Stimulated activated CD4-positive, alpha-beta T cell treated with anti-CD3 and anti-CD28 coated beads, Interleukin-12 subunit alpha, Interleukin-12 subunit beta, amount 100 ng/mL, for 4 hours (primary cell): Measurements from ENCODE around the gene MED17.
"Not testable (repeated sequence)": the region's sequence is repeated elsewhere in the genome, so short reads cannot be mapped to it uniquely, and the experiment has no call there.

Experiments
- DNase-seq: peaks from one replicate; pipeline ENCODE4 v3.0.0-alpha.2; 2020

The MED17 gene

GRCh38 chr11:93757924-93758865 lies 25.9 kb upstream of the MED17 start:
- DNase-seq, result no peak

- not testable (repeated sequence) for DNase-seq
Observed at GRCh38 chr11:93759123-93759522, 25.0 kb upstream of the MED17 start.

- DNase-seq, result no peak
Observed at GRCh38 chr11:93761910-93762309, 22.2 kb upstream of the MED17 start.

GRCh38 chr11:93765551-93765950 lies 18.5 kb upstream of the MED17 start:
- no peak for DNase-seq

- no peak for DNase-seq
Observed at GRCh38 chr11:93766504-93766903, 17.6 kb upstream of the MED17 start.

- DNase-seq, result no peak
Observed at GRCh38 chr11:93767018-93767417, 17.1 kb upstream of the MED17 start.

GRCh38 chr11:93770160-93770559 lies 13.9 kb upstream of the MED17 start:
- no peak for DNase-seq

GRCh38 chr11:93772123-93772522 lies 12.0 kb upstream of the MED17 start:
- no peak for DNase-seq

GRCh38 chr11:93773045-93773477 lies 11.0 kb upstream of the MED17 start:
- DNase-seq, result no peak

GRCh38 chr11:93773601-93774200 lies 10.4 kb upstream of the MED17 start:
- DNase-seq, result no peak

GRCh38 chr11:93774560-93774959 lies 9.5 kb upstream of the MED17 start:
- DNase-seq, result not testable (repeated sequence)

GRCh38 chr11:93775289-93775688 lies 8.8 kb upstream of the MED17 start:
- DNase-seq, result no peak

- DNase-seq, result no peak
Observed at GRCh38 chr11:93783362-93783761, 720 bp upstream of the MED17 start.

- DNase-seq, result no peak
Observed at GRCh38 chr11:93783765-93784144, 327 bp upstream of the MED17 start.

GRCh38 chr11:93784935-93785360 lies 866 bp downstream of the MED17 start:
- DNase-seq, result no peak

GRCh38 chr11:93791493-93791892 lies 7.4 kb downstream of the MED17 start:
- DNase-seq, result no peak

GRCh38 chr11:93796441-93797231 lies 12.6 kb downstream of the MED17 start:
- DNase-seq, result no peak

GRCh38 chr11:93801366-93801765 lies 17.3 kb downstream of the MED17 start:
- DNase-seq, result no peak

GRCh38 chr11:93804879-93805278 lies 20.8 kb downstream of the MED17 start:
- DNase-seq, result no peak

- DNase-seq, result no peak
Observed at GRCh38 chr11:93807980-93808379, 23.9 kb downstream of the MED17 start.

- DNase-seq, result no peak
Observed at GRCh38 chr11:93813974-93814373, 29.9 kb downstream of the MED17 start.

GRCh38 chr11:93814966-93815633 lies 31.0 kb downstream of the MED17 start:
- no peak for DNase-seq
